Suprapubic skin (tissue), 4 donors: Measurements from ENCODE around the gene MRPS35. TPM values are rescaled to one million over a fixed set of nuclear protein-coding genes. Genes with fewer than 3 reads are reported as not detected.

Source experiments
- DNase-seq, 2 donors: peaks; one replicate each; pipeline ENCODE4 v3.0.0-alpha.2; 2019; ENCODE audit warnings: low spot score in 2 of 2
- H3K27ac ChIP-seq: fragments of 200-600 bp; sonication (generic); one replicate; pipeline ENCODE4 v1.5.1; 2019
- H3K27me3 ChIP-seq: fragments of 200-600 bp; sonication (generic); one replicate; pipeline ENCODE4 v1.5.1; 2019
- H3K36me3 ChIP-seq: fragments of 200-600 bp; sonication (generic); one replicate; pipeline ENCODE4 v1.5.1; 2019
- H3K4me1 ChIP-seq: fragments of 200-600 bp; sonication (generic); one replicate; pipeline ENCODE4 v1.5.1; 2019
- H3K4me3 ChIP-seq: fragments of 200-600 bp; sonication (generic); one replicate; pipeline ENCODE4 v1.5.1; 2019; ENCODE audit warnings: mild to moderate bottlenecking
- H3K9me3 ChIP-seq: fragments of 200-600 bp; sonication (generic); one replicate; pipeline ENCODE4 v1.5.1; 2019
- EP300 ChIP-seq: sonication (generic); formaldehyde crosslinking; IDR thresholded peaks from one replicate; pipeline ENCODE4 v1.6.1; 2017; ENCODE audit warnings: antibody characterized with exemption
- POLR2A ChIP-seq, 2 donors: fragments of 450-650 bp; IDR thresholded peaks; one replicate each; pipeline ENCODE4 v1.6.1; 2017; ENCODE audit warnings: antibody characterized with exemption in 2 of 2, mild to moderate bottlenecking in 2 of 2, moderate library complexity in 2 of 2
- POLR2AphosphoS5 ChIP-seq, 3 donors: sonication (generic); formaldehyde crosslinking; IDR thresholded peaks; one replicate each; pipeline ENCODE4 v1.6.1; 2017; ENCODE audit warnings: antibody characterized with exemption in 3 of 3
- WGBS: methylation state at CpG from one replicate; pipeline ENCODE4 v1.1.5; 2018; 5-methylcytosine and 5-hydroxymethylcytosine counted together
- total RNA-seq, 4 donors: library from RNA; depleted of rRNA; stranded (reverse); fragments of >200 nt; gene quantifications; one replicate each; pipeline ENCODE4 v1.1.0, GENCODE V29; 2016
- TF ChIP-seq, protein P1 (sequence below), 2 donors: fragments of 200-600 bp in 1 of 2; fragments of 450-650 bp in 1 of 2; sonication (generic) in 1 of 2; IDR thresholded peaks; one replicate each; pipeline ENCODE4 v1.5.1; 2016 to 2019; ENCODE audit warnings: antibody characterized with exemption in 2 of 2, mild to moderate bottlenecking in 1 of 2, moderate library complexity in 1 of 2

The MRPS35 gene
- total RNA-seq, 4 donors from 2014 or later: 35.6 to 65.8 (median 40.1) TPM

DNA sequence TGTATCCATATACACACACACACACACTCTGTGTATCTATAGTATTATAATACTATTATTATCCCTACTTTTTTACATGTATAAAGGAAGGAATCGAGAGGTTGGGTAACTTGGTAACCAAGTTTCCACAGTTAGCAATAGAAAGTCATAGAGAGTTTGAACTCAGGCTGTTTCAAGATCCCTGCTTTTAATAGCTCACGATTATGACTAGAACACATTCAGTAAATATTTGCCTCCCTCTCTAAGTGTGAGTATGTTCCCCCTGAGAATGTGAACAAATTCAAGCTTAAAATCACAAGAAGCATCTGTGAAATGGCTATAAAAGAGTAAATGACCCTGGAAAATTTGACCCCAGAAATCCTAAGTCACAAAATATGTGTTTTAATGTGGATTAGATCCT is 25.4 kb upstream of the MRPS35 start:
- Histone ChIP-seq H3K9me3 (no peaks in the 10 kb centered on the region), H3K4me1 (no peaks in the 10 kb centered on the region), H3K4me3 (no peak overlapping the region), H3K36me3 (peaks cover 96% of the 10 kb centered on the region), H3K27ac (no peak overlapping the region), H3K27me3 (no peaks in the 10 kb centered on the region)
- no peak for DNase-seq
- WGBS: 92% methylated on average over 2 of the region's 2 CpGs
- TF ChIP-seq, protein P1, sequence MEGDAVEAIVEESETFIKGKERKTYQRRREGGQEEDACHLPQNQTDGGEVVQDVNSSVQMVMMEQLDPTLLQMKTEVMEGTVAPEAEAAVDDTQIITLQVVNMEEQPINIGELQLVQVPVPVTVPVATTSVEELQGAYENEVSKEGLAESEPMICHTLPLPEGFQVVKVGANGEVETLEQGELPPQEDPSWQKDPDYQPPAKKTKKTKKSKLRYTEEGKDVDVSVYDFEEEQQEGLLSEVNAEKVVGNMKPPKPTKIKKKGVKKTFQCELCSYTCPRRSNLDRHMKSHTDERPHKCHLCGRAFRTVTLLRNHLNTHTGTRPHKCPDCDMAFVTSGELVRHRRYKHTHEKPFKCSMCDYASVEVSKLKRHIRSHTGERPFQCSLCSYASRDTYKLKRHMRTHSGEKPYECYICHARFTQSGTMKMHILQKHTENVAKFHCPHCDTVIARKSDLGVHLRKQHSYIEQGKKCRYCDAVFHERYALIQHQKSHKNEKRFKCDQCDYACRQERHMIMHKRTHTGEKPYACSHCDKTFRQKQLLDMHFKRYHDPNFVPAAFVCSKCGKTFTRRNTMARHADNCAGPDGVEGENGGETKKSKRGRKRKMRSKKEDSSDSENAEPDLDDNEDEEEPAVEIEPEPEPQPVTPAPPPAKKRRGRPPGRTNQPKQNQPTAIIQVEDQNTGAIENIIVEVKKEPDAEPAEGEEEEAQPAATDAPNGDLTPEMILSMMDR (IDR thresholded peaks at IDR 0.05): no peak
- TF ChIP-seq POLR2AphosphoS5 (IDR thresholded peaks at IDR 0.05): no peak
- TF ChIP-seq POLR2A (IDR thresholded peaks at IDR 0.05): no peak
- TF ChIP-seq EP300: no peak

DNA sequence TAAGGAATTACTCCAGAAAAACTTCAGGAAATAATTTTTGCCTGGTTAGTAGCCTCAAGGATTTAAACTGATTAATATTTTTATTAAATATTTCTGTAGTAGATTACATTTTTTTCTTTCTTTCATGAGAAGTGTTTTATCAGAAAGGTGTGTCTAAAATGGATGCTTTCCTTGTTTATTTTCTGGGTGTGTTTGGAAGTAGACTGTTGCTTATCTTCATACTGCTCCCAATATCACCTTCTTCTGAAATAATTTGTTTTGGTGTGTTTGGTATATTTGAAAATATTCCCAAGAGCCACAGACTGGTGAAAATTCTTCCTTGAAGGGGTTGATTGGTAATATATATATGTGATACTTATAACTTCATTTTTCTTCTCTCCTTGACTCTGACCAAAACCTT is 24.5 kb upstream of the MRPS35 start:
- H3K4me1 ChIP-seq: no peaks in the 10 kb centered on the region
- H3K36me3 ChIP-seq: peaks cover 96% of the 10 kb centered on the region
- no peak overlapping the region for H3K27ac ChIP-seq

DNA sequence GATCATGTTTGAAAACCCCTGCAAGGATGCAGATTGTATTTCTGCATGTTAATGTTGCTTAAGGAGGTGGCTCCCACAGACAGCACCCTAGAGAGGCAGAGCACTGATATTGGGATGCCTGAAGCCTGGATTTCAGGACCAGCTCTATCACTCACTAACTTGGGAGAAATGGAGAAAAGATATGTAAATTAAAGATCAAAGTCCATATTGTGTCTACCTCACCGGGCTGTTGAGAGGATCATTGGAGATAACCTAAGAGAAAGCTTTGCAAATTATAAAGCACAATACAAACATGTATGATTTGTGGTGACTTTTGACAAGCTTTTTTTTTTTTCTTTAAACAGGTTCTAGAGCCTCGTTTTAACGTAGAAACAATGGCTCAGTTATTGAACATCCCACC is 22.0 kb upstream of the MRPS35 start:
- WGBS: 94% methylated on average over 3 of the region's 3 CpGs
- no peak for TF ChIP-seq POLR2A (IDR thresholded peaks at IDR 0.05)
- TF ChIP-seq EP300: no peak
- TF ChIP-seq POLR2AphosphoS5 (IDR thresholded peaks at IDR 0.05): no peak
- TF ChIP-seq, protein P1 (IDR thresholded peaks at IDR 0.05): no peak
- Histone ChIP-seq H3K4me1 (no peaks in the 10 kb centered on the region), H3K4me3 (no peak overlapping the region), H3K36me3 (peaks cover 96% of the 10 kb centered on the region), H3K27ac (no peak overlapping the region), H3K9me3 (no peaks in the 10 kb centered on the region), H3K27me3 (no peaks in the 10 kb centered on the region)
- no peak for DNase-seq

More for the DNA sequence above, 24.5 kb upstream of the MRPS35 start:
- no peaks in the 10 kb centered on the region for H3K27me3 ChIP-seq
- DNase-seq: no peak
- no peaks in the 10 kb centered on the region for H3K9me3 ChIP-seq
- no peak overlapping the region for H3K4me3 ChIP-seq
- TF ChIP-seq POLR2AphosphoS5 (IDR thresholded peaks at IDR 0.05) (no peak), EP300 (no peak), POLR2A (IDR thresholded peaks at IDR 0.05) (no peak)
- TF ChIP-seq, protein P1 (IDR thresholded peaks at IDR 0.05): no peak

DNA sequence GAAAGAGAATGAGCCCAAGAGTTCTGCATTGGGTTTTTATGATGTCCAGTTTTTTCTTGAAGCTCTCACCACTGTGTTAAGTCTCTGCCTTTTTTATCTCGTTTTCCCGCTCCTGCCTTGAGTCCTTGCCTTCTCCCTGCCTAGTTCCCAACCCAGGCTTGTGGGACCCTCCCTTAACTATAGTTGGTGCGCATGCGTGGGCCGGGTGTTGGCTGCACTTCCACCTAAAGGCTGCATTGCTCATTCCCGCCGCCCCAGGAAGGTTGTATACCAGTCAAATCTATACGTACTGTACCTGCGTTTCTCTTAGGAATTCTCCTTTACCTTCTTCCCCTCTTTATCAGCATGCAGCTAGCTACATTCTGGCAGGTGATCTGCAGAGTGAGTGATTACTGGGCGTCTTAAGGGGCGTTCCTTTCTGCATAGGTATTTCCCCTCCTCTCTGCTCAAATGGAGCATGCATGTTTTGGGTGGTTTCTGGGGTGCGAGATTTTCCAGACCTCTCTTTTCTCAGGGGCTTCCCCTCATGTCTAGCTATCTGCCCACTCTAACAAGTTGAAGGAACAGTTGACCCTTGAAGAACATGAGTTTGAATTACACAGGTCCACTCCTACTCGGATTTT is 21.0 kb upstream of the MRPS35 start:
- H3K27me3 ChIP-seq: no peaks in the 10 kb centered on the region
- H3K9me3 ChIP-seq: no peaks in the 10 kb centered on the region
- H3K4me1 ChIP-seq: no peaks in the 10 kb centered on the region
- H3K4me3 ChIP-seq: no peak overlapping the region
- H3K27ac ChIP-seq: no peak overlapping the region
- 94% methylated on average over 13 of the region's 13 CpGs for WGBS
- TF ChIP-seq EP300 (no peak), POLR2AphosphoS5 (IDR thresholded peaks at IDR 0.05) (no peak), POLR2A (IDR thresholded peaks at IDR 0.05) (no peak)
- TF ChIP-seq, protein P1 (IDR thresholded peaks at IDR 0.05): no peak
- peaks cover 92% of the 10 kb centered on the region for H3K36me3 ChIP-seq
- DNase-seq: no peak

DNA sequence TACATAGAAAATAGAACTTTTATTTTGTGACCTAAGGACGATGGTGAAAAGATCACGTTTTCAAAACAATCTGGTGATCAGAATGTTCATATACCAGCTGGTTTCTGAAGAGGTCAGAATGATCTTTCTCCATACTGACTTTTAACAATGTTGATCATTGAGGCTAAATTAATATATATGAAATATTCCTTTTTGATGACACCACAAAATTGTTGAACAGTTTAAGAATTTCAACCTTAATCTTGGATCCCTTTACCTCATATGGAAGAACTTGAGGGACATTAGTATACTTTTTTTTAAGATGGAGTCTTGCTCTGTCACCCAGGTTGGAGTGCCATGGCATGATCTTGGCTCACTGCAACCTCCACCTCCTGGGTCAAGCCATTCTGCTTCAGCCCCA is 17.2 kb upstream of the MRPS35 start:
- Histone ChIP-seq H3K36me3 (peaks cover 72% of the 10 kb centered on the region), H3K4me3 (no peak overlapping the region), H3K9me3 (no peaks in the 10 kb centered on the region), H3K27ac (no peak overlapping the region), H3K4me1 (no peaks in the 10 kb centered on the region), H3K27me3 (no peaks in the 10 kb centered on the region)
- 89% methylated on average over 2 of the region's 2 CpGs for WGBS
- TF ChIP-seq, protein P1 (IDR thresholded peaks at IDR 0.05): no peak
- TF ChIP-seq EP300 (no peak), POLR2A (IDR thresholded peaks at IDR 0.05) (no peak), POLR2AphosphoS5 (IDR thresholded peaks at IDR 0.05) (no peak)
- no peak for DNase-seq
